Epithelial cell of esophagus (primary cell): Measurements from ENCODE around the gene LTBR.

Source experiments
- DNase-seq: peaks from one replicate; pipeline ENCODE4 v3.0.0; 2010; ENCODE audit warnings: low read depth
- H3K4me3 ChIP-seq: 2 replicates; pipeline ENCODE4 v1.5.1; 2011; ENCODE audit warnings: mild to moderate bottlenecking, low read length, control low read depth
- TF ChIP-seq, protein P1 (sequence below): IDR thresholded peaks from 2 replicates; pipeline ENCODE4 v1.5.1; 2011; ENCODE audit warnings: low read depth, mild to moderate bottlenecking, low read length, control low read depth, inconsistent platforms; ENCODE audit not compliant: insufficient read depth; ENCODE audit errors: missing control alignments

Gene LTBR

DNA sequence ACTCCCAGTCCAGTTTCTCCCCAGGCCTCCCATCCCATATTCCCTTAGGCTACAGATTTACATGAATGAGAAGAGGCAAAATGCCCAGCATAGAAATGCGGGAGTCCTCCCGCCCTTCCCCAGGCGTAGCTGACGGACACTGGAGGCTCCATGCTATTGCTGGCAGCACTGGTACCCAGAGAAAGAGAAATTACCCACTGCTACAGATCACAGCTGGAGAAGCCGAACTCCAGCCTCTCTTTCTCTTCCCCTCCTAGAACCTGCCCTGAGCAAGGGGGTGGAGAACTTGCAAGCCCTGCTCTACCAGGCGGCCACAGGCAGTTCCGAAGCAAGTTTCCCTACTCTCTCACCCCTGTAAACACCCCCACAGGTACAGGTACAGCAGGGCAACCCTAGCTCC lies 3.6 kb downstream of the LTBR start:
- TF ChIP-seq, protein P1, sequence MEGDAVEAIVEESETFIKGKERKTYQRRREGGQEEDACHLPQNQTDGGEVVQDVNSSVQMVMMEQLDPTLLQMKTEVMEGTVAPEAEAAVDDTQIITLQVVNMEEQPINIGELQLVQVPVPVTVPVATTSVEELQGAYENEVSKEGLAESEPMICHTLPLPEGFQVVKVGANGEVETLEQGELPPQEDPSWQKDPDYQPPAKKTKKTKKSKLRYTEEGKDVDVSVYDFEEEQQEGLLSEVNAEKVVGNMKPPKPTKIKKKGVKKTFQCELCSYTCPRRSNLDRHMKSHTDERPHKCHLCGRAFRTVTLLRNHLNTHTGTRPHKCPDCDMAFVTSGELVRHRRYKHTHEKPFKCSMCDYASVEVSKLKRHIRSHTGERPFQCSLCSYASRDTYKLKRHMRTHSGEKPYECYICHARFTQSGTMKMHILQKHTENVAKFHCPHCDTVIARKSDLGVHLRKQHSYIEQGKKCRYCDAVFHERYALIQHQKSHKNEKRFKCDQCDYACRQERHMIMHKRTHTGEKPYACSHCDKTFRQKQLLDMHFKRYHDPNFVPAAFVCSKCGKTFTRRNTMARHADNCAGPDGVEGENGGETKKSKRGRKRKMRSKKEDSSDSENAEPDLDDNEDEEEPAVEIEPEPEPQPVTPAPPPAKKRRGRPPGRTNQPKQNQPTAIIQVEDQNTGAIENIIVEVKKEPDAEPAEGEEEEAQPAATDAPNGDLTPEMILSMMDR = no peak
- DNase-seq = no peak
- no peak overlapping the region for H3K4me3 ChIP-seq

DNA sequence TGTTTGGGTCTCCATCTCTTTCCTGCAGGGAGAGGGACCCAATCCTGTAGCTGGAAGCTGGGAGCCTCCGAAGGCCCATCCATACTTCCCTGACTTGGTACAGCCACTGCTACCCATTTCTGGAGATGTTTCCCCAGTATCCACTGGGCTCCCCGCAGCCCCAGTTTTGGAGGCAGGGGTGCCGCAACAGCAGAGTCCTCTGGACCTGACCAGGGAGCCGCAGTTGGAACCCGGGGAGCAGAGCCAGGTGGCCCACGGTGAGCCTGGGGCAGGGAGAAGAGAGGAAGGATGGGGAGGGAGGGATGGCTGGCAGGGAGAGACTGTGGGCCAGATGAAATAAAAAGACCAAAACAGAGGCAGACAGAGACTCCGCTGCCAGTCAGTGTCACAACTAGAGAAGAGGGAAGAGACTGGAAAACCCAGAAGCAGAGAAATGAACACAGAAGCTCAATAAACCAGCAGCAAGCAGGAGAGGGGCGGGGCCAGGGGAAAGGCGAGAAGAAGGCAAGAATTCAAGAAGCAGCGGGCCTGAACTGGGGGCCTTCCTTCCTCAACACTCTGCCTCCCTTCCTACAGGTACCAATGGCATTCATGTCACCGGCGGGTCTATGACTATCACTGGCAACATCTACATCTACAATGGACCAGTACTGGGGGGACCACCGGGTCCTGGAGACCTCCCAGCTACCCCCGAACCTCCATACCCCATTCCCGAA lies 6.3 kb downstream of the LTBR start:
- H3K4me3 ChIP-seq = no peak overlapping the region
- TF ChIP-seq, protein P1 = no peak
- no peak for DNase-seq

DNA sequence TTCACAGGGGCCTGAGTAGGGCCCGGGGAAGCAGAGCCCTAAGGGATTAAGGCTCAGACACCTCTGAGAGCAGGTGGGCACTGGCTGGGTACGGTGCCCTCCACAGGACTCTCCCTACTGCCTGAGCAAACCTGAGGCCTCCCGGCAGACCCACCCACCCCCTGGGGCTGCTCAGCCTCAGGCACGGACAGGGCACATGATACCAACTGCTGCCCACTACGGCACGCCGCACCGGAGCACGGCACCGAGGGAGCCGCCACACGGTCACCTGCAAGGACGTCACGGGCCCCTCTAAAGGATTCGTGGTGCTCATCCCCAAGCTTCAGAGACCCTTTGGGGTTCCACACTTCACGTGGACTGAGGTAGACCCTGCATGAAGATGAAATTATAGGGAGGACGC lies 7.1 kb downstream of the LTBR start:
- no peak overlapping the region for H3K4me3 ChIP-seq
- TF ChIP-seq, protein P1 = no peak
- DNase-seq = no peak

DNA sequence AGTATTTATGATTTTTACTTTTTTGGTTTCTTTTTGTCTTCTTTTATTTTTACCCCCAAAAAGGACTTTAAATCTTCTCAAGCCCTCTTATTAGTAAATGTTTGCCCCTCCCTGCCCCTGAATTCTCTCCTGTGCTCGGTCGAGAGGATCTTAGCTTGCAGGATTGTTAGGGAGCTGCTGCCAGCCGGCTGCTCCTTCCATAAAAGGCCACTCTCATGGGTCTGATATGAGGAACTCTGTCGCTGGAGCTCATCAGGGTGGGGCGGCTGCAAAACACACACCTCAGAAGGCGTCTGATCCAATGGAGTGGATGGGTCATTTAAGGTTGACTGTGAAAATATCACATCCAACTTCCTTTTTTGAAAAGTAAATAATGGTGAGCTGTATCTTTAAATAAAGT lies 8.5 kb downstream of the LTBR start:
- TF ChIP-seq, protein P1 = no peak
- DNase-seq = no peak
- no peak overlapping the region for H3K4me3 ChIP-seq

DNA sequence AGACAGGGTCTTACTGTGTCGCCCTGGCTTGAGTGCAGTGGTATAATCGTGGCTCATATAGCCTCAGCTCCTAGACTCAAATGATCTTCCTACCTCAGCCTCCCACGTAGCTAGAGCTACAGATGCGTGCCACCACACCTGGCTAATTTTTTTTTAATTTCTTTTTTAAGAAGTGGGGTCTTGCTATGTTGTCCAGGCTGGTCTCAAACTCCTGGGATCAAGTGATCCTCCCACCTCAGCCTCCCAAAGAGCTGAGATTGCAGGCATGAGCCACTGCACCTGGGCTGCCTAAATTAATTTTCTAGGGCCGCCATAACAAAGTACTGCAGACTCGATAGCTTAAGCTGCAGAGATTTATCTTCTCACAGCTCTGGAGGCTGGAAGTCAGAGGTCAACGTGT lies 9.1 kb downstream of the LTBR start:
- TF ChIP-seq, protein P1 = no peak

DNA sequence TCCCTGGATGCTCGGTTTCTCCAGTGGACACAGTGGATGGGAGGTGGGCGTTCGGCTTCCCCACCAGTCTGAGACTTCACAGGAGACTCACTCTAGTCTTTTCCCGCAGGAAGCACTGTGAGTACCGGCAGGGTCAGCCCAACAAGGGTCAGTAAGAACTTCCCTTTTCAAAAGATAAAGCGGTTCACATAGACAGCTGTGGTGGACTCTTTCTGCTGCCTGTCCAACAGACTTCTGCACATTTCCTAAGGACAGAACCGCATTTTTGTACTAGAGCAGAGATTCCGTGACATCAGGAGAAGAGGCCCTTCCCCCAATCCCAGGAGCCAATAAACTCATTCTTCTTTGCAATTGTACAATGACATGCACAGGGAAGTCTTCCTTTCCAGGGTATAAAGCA lies 10.4 kb downstream of the LTBR start:
- H3K4me3 ChIP-seq = no peak overlapping the region
- no peak for DNase-seq
- TF ChIP-seq, protein P1 = no peak

More for the DNA sequence above, 9.1 kb downstream of the LTBR start:
- no peak overlapping the region for H3K4me3 ChIP-seq
- DNase-seq = no peak

DNA sequence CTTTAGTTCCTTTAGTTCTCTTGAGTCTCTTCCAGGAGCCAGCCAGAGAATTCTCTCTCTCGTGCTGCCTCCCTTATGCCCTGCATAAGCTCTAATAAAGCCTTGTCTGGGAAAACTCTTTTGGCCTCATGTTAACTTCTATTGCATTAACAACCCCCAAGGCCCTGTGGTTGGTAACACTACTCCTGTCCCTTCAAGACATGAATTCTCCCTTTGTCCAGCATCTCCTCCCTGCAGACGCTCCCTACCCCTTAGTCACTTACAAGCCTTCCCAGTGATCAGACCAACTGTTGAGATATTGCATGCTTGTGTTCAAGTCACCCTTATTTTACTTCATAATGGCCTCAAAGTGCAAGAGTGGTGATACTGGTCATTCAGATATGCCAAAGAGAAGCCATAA lies 12.1 kb downstream of the LTBR start:
- TF ChIP-seq, protein P1 = no peak
- no peak overlapping the region for H3K4me3 ChIP-seq

More for the DNA sequence above, 12.1 kb downstream of the LTBR start:
- DNase-seq = no peak
